Kidney (tissue), 14 donors: ENCODE measurements around the gene DDX27. TPM values are rescaled to one million over a fixed set of nuclear protein-coding genes. Genes with fewer than 3 reads are reported as not detected.
A peak's percentile ranks its signal among the peaks of the same experiment; 100 is the strongest.

ENCODE experiments used
- DNase-seq, 5 donors: peaks; one replicate each; pipeline ENCODE4 v3.0.0-alpha.2; 2013 to 2020
- FAIRE-seq: peaks from 2 replicates; lab custom pipeline; 2012; peaks lifted over from hg19 to GRCh38; lab: Jason Lieb, UNC
- H3K27ac ChIP-seq, 2 donors: one replicate each; pipeline ENCODE4 v1.7.0; 2013; ENCODE audit warnings: low read depth in 2 of 2, low read length in 2 of 2, inconsistent platforms in 1 of 2
- H3K27me3 ChIP-seq: one replicate; pipeline ENCODE4 v1.7.1; 2013; ENCODE audit warnings: low read length, inconsistent platforms; ENCODE audit not compliant: control insufficient read depth, insufficient read depth
- H3K36me3 ChIP-seq, 3 donors: one replicate each; pipeline versions ENCODE4 v1.7.0 to v1.7.1; 2013; ENCODE audit warnings: low read length in 3 of 3, control low read depth in 1 of 3, inconsistent platforms in 1 of 3; ENCODE audit not compliant: insufficient read depth in 3 of 3, control insufficient read depth in 2 of 3
- H3K4me1 ChIP-seq, 3 donors: one replicate each; pipeline versions ENCODE4 v1.7.0 to v1.7.1; 2013; ENCODE audit warnings: low read length in 3 of 3, inconsistent platforms in 1 of 3, low read depth in 1 of 3; ENCODE audit not compliant: control insufficient read depth in 2 of 3, insufficient read depth in 2 of 3
- H3K4me3 ChIP-seq, 3 donors: one replicate each; pipeline versions ENCODE4 v1.7.0 to v1.8.1; 2013; ENCODE audit warnings: low read length in 3 of 3, control low read depth in 1 of 3, inconsistent platforms in 1 of 3
- H3K9ac ChIP-seq, 3 donors: one replicate each; pipeline versions ENCODE4 v1.7.0 to v1.7.1; 2013; ENCODE audit warnings: low read length in 3 of 3, control low read depth in 1 of 3, inconsistent platforms in 1 of 3
- H3K9me3 ChIP-seq, 3 donors: one replicate each; pipeline versions ENCODE4 v1.7.0 to v1.7.1; 2013; ENCODE audit warnings: low read length in 3 of 3, control low read depth in 1 of 3, inconsistent platforms in 1 of 3; ENCODE audit not compliant: control insufficient read depth in 2 of 3, insufficient read depth in 1 of 3
- intact Hi-C: fragments of 100-400 bp; cut with DNase I; formaldehyde crosslinking; loops from one replicate; pipeline ENCODE4 v1.11.1; 2022
- polyA plus RNA-seq: library from polyadenylated mRNA; stranded (reverse); fragments of 350-450 nt; fragmentation: Illumina TruSeq; extraction: RNeasy Lipid Tissue Mini Kit (QIAGEN cat#74804); gene quantifications from one replicate; pipeline ENCODE4 v1.2.3, GENCODE V29; 2014; ENCODE audit warnings: low read depth, low replicate concordance; ENCODE audit not compliant: insufficient read depth
- total RNA-seq: library from RNA; stranded (reverse); fragmentation: NEBNext Ultra II Directional; extraction: Animal tissue kit (Norgen Biotek cat#: 25700); gene quantifications from one replicate; pipeline ENCODE4 v1.2.1, GENCODE V29; 2021
- TF ChIP-seq, protein P1 (sequence below): IDR thresholded peaks from 3 replicates; pipeline ENCODE4 v1.5.1; 2012; ENCODE audit warnings: mild to moderate bottlenecking, moderate library complexity, borderline replicate concordance; ENCODE audit not compliant: insufficient read depth; ENCODE audit errors: extremely low read depth
- donor health status: control.
- donor health status: control.
- donor health status: control.
- donor health status: control.
- donor health status: control.
- donor health status: DM: yes; HTN: yes; CAD: no.
- donor health status: Normal renal cell carcinoma (clear cell type).

DDX27 gene
- total and polyA plus RNA-seq, 2 donors from 2014 or later, result 22.8 to 30.6 TPM

DNA sequence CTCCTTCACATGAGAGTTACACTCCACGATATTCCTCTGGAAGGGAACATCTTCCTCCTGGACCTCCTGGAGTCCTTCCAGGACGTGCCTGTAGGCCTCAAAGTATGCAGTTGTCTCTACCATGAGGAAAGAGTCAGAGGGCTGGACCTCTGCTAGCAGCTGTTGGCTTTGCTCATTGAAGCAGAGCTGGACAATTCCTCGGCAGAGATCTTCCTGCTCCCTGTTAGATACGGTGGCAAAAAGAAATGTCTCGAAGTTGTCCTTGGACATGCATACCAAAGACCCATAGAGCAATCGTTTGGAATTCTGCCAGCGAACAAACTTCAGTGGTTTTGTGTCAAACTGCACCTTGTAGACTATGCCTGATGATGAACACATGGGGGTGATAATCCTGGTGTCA, 51.0 kb downstream of the DDX27 start:
- H3K36me3 ChIP-seq, result peaks cover 15 to 30% (median 29%) of the 10 kb centered on the region in 3 donors
- FAIRE-seq (no peak), DNase-seq (no peak)
- H3K27ac ChIP-seq, result no peak overlapping the region
- no peak overlapping the region for H3K9ac ChIP-seq
- H3K4me3 ChIP-seq, result peak overlapping the region in 1 of 3 donors; percentile 13
- H3K4me1 ChIP-seq, result peaks cover 0 to 17% (median 7%) of the 10 kb centered on the region in 3 donors
- no peaks in the 10 kb centered on the region for H3K27me3 ChIP-seq
- intact Hi-C loops, result no loop called here
- TF ChIP-seq, protein P1, sequence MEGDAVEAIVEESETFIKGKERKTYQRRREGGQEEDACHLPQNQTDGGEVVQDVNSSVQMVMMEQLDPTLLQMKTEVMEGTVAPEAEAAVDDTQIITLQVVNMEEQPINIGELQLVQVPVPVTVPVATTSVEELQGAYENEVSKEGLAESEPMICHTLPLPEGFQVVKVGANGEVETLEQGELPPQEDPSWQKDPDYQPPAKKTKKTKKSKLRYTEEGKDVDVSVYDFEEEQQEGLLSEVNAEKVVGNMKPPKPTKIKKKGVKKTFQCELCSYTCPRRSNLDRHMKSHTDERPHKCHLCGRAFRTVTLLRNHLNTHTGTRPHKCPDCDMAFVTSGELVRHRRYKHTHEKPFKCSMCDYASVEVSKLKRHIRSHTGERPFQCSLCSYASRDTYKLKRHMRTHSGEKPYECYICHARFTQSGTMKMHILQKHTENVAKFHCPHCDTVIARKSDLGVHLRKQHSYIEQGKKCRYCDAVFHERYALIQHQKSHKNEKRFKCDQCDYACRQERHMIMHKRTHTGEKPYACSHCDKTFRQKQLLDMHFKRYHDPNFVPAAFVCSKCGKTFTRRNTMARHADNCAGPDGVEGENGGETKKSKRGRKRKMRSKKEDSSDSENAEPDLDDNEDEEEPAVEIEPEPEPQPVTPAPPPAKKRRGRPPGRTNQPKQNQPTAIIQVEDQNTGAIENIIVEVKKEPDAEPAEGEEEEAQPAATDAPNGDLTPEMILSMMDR, result no peak
- no peaks in the 10 kb centered on the region for H3K9me3 ChIP-seq

DNA sequence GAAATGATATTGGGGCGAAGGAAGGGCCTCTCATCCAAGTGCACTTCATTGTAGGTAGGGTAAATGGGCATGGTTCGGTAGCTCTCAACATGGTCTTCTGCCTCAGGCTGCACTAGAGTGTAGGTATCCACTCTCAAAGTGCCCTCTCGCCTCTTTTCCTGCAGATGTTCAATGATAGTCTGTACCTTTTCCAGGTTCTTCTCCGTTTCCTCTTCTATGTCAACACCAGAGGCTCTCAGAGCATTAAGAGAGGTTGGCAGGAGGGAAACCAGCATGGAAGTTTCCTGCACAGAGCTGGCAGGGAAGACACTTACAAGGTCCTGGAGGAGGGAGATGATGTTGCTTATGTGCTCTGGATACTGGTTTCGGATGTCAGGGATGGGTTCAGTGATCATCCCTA, 51.5 kb downstream of the DDX27 start:
- FAIRE-seq, result no peak
- Histone ChIP-seq H3K9ac (no peak overlapping the region), H3K4me3 (no peak overlapping the region), H3K4me1 (peaks cover 0 to 22% (median 10%) of the 10 kb centered on the region in 3 donors), H3K36me3 (peaks cover 18 to 28% (median 27%) of the 10 kb centered on the region in 3 donors), H3K9me3 (no peaks in the 10 kb centered on the region), H3K27ac (no peak overlapping the region), H3K27me3 (no peaks in the 10 kb centered on the region)
- no peak for DNase-seq
- TF ChIP-seq, protein P1, result no peak
- intact Hi-C loops, result no loop called here

DNA sequence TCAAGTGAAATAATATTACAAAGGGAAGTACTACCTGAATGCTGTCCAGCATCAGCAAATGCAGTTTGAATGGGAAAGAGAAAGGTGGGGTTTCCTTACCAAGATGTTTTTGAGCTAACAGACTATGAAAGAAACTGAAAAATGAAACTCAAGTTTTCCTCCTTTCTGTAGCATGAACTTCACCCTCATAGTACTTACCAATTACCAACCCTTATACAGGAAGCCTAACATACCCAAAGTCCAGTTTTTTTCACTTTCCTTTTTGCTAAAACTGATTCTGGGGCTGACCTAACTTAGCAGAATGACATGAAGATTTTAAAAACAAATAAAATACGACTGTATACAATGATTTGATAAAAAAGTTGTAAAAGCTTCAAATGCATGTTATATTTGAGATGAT, 53.4 kb downstream of the DDX27 start:
- peaks cover 0 to 24% (median 11%) of the 10 kb centered on the region in 3 donors for H3K4me1 ChIP-seq
- H3K4me3 ChIP-seq, result no peak overlapping the region
- H3K9ac ChIP-seq, result no peak overlapping the region
- no peak for DNase-seq
- H3K36me3 ChIP-seq, result peaks cover 17 to 25% (median 23%) of the 10 kb centered on the region in 3 donors
- no peaks in the 10 kb centered on the region for H3K27me3 ChIP-seq
- H3K27ac ChIP-seq, result no peak overlapping the region
- H3K9me3 ChIP-seq, result no peaks in the 10 kb centered on the region
- intact Hi-C loops, result no loop called here
- TF ChIP-seq, protein P1, result no peak
- no peak for FAIRE-seq
